Stimulated activated CD8-positive, alpha-beta memory T cell treated with anti-CD3 and anti-CD28 coated beads, Interleukin-2, amount 100 ng/mL, for 48 hours (primary cell): Measurements from ENCODE around the gene BRICD5.
"Not testable (repeated sequence)": the region's sequence is repeated elsewhere in the genome, so short reads cannot be mapped to it uniquely, and the experiment has no call there.

Source experiments
- DNase-seq, 2 donors: peaks; one replicate each; pipeline ENCODE4 v3.0.0-alpha.2; 2020; ENCODE audit warnings: low read depth in 2 of 2

The BRICD5 gene

DNA sequence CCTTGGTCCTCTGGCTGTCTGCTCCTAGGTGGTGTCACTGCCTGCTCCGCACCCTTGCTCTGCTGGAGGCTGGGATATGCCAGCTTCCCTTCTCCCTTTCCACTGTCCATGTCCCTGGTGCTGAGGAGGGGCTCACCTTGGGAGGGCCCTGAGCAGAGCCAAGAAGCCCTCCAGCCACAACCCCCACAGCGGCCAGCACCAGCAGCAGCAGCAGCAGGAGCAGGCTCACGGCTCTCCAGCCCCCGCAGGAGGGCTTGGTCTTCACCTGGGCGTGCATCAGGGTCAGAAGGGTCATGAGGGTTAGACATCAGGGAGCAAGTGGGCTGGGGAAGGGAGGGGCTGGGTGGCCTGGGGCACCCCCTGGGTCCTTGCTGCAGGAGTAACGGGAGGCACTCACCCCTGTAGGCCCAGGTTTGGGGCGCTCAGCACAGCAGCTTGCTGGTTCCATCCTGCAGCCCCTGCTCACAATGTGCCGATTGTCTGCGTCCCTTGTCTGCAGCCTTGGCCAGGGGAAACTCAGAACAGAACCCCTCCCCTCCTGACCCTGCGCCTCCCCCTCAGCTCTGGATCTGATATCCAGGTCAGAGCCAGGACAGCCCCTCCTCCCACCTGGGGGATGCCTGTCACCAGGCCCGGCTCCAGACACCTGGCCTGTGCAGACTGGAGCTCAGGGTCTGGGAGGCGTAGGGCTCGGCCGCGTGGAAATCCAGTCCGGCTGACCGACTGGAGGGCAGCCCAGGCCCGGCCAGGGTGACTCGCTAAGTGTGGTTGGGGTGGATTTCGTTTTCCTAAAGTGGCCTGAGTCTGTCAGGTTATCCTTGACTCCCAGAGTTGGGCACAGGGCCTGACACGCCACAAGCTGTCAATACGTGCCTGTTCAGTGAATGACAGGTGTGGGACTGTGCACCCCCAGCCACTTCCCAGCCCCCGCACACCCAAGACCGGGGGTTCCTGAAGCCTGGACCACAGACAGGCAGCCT, at the start of gene BRICD5:
TSS of gene BRICD5 (minus strand) at position 478 of the 980 bp plus-strand sequence. CDS start at position 448, 30 bp downstream.
- no peak for DNase-seq

DNA sequence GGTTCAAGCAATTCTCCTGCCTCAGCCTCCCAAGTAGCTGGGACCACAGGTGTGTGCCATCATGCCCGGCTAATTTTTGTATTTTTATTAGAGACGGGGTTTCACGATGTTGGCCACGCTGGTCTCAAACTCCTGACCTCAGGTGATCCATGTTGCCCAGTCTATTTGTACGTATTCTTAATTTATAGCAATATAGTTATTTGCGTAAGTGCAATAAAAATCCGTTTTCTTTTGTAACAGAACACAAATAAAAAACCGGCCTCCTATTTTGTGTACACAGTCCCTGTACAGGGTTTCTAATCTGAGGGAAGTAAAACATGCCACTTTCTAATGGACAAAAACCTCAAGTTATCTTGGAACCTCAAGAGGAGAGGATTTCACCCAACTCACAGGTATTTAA, 49.6 kb upstream of the BRICD5 start:
- DNase-seq = no peak

DNA sequence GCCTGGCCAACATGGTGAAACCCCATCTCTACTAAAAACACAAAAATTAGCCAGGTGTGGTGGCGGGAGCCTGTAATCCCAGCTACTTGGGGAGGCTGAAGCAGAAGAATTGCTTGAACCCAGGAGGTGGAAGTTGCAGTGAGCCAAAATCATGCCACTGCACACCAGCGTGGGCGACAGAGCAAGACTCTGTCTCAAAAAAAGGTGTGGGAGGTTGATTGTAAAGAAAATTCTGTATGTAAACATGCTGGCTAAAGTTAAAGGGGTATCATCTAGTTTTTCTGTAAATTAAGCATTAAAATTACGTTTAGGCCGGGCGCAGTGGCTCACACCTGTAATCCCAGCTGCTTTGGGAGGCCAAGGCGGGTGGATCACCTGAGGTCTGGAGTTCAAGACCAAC, 47.9 kb upstream of the BRICD5 start:
- DNase-seq = not testable (repeated sequence)

DNA sequence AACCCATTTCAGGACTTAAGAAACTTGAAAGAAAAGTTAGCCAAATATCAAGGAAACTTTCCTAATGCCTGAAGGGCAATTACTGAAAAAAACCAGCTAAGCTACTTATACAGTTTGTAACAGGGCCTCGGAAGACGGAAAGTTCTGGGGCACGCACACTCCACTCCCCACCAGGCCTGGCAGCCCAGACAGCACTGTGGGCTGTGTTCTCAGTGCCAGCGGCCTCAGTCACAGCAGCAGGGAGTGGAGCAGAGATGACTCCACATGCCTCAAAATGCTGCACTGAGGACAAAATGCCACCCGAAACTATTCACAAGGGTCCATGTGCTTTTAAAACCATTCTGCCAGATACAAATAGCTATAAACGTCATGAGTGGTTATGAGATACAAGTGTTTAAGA, 47.1 kb upstream of the BRICD5 start:
- no peak for DNase-seq

DNA sequence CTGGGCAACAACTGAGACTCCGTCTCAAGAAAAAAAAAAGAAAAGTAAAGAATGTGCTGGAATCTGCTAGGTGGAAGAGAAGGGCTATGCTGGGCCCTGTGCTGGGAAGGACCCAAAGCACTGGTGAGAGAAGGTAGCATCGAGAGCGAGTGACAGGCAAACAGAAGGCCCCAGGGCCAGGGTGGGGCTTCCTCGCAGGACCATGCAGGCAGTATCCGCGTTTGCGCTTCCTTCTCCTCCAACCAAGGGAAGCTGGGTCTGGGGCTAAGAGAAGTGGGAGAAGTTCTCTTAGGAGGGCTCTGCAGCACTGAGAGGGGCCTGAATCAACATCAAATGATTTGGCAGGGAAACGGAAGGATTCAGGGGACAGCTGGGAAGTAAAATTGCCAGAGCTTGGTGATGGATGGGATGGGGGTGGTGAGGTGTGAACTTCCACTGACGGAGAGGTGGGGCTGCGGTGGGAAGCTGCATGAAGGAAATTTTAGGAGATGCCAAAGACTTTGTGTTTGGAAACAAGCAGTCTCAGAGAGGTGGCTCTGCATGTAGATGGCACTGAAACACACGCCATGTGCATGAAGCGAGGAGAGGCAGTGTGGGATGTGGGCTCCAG, 46.0 kb upstream of the BRICD5 start:
- DNase-seq = no peak

DNA sequence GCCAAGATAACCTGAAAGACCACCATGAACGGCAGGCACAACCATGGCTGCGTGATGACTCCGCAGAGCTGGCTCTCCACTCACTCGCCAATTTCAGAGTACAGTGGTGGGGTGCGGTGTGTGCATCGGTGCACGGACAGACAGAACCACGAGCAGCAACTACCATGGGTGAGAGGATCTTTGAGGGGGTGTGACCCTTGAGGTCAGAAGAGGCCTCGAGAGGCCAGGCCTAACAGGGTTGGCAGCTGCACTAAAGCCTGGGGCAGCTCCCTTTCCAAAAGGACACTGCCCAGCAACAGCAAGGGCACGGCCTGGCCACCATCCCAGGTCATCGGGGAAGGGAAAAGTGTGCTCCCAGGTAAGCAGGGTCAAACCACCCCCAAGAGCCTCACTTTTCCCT, 42.6 kb upstream of the BRICD5 start:
- DNase-seq = no peak

DNA sequence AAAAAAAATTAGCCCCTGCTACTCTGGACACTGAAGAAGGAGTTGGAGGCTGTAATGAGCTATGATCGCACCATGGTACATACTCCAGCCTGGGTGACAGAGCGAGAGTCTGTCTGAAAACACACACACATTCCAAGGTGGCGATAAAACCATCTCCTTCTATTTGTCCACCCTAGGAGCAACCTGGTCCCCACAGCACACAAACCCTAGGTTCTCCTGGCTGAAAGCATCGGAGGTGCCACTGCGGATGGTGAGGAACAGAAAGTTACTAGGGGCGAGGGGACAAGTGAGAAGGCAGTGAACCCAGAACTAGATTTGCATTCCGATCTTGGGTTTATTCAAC, 42.1 kb upstream of the BRICD5 start:
- DNase-seq = no peak

DNA sequence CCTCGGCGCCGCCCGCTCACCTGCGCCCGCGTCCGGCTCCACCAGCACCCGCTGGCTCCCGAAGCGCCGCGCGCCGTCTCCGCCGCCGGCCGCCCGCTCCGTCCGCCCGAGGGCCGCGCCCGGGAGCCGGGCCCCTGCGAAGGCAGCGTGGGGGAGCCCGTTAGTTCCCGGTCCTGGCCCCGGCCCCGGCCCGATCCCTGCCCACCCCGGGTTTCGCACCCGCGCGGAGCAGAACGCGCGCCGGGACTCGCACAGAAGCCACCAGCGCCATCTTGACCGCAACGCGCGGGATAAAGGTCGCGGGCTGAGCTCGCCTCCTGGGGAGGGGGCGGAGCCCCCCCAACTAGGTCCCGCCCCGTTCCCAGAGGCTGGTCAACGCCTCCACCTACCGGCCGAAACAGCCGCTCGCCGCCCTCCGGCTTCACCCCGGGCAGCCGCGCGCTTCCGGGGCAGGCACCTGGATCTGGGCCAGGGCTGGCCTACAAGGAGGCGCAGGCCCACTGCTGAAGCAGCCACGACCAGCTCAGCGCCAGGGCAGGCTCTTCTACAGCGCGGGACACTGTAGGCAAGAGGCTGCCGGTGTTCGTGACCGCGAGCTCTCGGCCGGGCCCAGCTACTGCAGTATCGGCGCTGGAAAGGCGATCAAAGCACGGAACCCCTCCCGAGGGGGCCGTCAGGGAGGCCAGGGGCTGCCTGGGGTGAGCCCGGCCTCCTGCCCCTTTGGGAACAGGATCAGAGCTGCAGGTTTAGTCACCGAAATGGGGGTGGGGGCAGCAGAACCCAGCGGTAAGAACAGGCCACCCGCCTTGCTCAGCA, 40.8 kb upstream of the BRICD5 start, which contains the start of gene ECI1:
TSS of gene ECI1 (minus strand) at position 292 of the 816 bp plus-strand sequence. CDS start at position 271, 21 bp downstream.
- peak; percentile 84 to 89 for DNase-seq

DNA sequence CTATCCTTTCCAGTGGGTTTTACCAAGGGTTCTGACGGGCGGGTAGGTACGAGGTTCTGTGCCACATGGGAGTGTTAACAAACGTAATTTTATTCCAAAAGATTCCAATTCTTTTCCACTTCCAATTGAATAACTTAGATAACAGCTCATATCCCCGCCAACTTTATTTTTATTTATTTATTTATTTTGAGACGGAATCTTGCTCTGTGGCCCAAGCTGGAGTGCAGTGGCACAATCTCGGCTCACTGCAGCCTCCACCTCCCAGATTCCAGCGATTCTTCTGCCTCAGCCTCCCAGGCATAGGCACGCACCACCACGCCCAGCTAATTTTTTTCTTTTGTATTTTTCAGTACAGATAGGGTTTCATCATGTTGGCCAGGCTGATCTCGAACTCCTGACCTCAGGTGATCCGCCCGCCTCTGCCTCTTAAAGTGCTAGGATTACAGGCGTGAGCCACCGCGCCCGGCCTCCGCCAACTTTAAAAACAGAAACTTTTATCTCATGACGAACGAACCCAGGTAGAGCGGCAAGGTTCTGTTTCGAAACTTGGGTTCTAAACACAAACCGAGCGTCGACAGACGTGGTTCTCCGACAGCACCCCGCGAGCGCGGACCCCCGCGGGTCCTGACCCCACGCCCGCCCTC, 40.1 kb upstream of the BRICD5 start:
- peak in 1 of 2 donors; percentile 29 for DNase-seq

DNA sequence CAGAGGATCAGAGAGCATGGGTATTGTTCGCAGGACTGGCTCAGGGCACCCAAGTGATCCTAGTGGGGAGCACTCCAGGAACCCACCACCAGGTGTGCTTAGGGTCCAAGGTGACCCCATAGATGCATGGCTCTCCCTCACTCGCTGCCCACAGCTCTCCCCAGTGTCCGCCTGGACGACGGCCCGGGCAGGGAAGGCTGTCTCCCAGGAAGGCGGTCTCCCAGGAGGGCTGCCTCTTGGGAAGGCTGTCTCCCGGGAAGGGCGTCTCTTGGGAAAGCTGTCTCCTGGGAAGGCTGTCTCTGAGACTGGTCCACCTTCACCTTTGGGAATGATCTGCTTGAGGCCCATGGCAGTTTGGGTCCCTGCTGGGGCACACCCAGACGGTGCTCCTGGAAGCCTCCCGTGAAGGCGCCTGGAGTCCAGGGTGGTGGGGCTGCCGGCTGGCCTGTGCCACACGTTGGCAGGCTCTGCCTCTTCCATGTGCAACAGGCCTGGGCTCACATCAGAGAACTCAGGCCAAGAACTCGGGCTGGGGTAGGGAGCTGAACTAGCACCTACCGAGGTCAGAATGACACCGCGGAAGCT, 35.7 kb upstream of the BRICD5 start:
- DNase-seq = no peak

DNA sequence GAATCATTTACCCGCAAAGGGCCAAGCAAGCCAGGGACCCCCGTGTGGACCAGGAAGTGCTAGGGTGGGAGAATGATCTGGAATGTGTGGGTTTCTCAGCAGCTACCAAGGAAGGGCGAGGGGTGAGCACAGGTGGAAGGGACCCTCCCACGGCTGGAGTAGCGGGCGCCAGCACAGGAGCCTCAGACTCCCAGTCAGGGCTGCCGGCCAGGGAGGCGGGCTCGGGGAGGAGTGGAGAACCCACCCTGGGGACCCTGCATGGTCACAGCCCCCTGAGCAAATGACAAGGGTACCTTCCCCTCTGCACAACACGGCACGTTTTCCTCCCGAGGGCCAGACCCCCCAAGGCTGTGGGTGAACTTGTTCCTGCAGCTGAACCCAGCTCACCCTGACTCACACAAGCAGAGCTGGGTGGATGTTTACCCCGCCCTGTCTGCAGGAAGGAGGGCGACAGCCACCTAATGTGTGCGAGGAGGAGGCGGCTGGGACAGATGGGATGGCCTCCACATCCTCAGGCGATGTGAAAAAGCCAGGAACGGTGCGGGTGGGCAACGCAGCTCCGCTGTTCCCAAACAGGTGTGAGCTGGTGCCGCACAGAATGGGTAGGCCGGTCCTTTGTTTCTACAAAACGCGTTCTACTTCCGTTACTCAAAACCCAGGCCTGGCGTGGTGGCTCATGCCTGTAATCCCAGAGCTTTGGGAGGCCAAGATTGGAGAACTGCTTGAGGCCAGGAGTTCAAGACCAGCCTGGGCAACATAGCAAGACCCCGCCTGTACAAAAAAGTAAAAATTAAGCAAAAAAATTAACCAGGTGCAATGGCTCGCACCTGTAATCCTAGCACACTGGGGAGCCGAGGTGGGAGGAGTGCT, 34.5 kb upstream of the BRICD5 start:
- no peak for DNase-seq

DNA sequence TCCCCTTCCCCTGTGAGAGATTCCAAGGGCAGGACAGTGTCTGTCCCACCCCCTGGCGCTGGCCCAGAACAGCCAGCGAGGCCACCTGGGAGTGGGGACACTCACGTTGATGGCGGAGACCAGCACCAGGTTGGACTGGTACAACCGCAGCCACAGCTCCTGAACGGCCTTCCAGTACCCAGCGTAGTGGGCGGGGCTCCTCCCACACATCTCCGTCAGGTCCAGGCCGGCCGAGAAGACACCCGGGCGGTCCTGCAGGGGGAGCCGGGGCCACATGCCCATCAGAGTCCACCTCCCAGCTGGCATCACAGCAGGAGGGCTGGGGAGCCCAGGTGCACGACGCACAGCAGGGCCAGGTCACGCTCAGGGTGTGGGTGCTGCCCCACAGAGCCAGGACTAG, 33.6 kb upstream of the BRICD5 start:
- no peak for DNase-seq

DNA sequence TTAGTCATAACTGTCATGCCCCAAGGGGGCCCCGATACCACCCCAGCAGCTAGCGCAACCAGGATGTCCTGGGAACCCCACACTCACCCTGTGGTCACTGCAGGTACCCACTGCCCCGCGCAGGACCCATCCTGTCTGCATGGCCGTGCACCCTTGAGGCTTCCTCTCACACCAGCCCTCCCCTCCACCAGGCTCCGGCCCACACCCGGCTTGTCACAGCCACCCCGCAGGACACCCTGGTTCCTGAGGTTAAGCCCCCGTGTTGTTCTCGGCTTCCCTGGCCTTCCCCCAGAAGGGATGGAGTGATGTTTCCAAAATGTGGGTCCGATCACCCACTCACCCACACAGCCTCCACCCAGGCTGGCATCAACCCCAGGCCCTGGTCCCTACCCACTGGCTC, 33.1 kb upstream of the BRICD5 start:
- DNase-seq = no peak

DNA sequence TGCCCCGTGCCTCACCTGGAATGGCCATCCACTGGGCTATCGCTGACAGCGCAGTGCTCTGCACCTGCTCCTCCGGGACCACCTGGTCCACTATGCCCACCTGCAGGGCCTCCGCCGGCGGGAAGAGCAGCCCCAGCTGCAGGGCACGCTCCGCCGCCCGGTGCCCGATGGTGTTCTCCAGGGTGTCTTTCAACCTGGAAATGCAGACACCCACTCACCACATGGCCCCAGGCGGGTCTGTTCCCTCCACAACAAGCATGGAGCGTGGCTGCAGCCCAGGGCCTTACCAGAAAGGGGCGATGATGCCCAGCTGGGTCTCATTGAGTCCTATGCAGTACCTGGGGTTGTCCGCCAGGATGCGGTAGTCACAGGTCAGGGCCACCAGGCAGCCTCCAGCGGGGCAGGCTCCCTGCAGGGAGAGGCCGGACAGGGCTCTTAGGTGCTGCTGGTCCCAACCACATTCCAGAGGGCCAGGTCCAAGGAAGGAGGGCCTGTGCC, 32.4 kb upstream of the BRICD5 start:
- DNase-seq = no peak

DNA sequence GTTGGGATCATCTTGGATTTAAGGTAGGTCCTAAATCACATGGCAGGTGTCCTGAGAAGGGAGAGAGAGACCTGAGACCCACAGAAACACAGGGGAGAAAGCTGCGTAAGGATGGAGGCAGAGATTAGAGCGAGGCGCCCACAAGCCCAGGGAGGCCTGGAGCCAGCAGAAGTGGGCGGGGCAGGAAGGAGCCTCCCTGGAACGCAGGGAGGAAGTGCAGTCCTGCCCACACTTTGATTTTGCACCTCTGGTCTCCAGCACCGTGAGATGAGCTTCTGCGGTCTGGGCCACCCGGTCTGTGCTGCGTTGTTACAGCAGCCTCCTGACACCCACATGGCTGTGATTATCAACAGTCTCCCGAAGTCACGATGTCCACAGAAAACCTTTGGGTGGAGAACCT, 31.9 kb upstream of the BRICD5 start:
- no peak for DNase-seq

DNA sequence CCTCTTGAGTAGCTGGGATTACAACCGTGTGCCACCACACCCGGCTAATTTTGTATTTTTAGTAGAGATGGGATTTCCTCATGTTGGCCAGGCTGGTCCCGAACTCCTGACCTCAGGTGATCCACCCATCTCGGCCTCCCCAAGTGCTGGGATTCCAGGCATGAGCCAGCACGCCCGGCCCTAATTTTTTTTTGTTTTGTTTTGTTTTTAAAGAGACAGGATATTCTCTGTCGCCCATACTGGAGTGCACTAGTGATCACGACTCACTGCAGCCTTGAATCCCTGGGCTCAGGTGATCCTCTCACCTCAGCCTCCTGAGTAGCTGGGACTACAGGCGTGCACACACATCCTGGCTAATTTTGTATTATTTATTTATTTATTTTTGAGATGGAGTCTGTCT, 29.7 kb upstream of the BRICD5 start:
- not testable (repeated sequence) for DNase-seq

DNA sequence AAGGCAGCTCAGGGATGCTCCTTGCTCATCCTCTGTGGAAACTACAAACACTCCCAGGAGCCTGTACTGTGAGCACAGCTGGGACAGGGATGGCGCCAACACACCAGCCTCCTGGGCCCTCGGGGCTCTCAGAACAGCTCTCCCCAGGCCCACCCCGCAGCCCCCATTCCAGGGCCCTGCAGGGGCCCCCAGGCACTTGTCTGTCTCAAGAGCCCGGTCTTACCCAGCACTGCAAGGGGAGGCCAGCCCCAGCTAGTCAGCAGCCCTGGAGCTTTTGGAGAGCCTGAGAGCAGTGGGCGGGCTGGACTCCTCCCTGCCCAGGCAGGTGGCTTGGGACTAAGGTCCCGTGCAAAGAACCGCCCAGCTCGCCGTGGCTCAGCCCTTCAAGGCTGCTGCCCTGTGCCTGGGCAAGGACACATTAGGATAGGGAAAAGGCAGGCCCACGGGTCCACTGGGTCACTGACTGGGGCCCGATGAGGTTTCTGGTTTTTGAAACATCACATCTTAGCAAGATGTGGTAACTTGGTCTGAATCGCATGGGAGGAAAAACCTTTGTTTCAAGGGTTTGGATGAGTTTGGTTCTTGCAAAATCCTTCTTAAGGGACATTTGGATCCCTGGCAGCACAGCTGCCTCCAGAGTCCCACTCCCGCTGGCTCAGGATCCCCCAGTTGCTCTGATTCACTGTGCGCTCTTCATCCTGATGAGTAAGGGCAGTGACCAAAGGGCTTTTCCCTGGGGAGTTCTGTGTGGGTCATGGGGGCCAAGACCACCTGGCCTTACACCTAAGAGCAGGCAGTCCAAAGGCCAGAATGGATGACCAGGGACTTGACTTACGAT, 28.4 kb upstream of the BRICD5 start:
- DNase-seq = no peak

DNA sequence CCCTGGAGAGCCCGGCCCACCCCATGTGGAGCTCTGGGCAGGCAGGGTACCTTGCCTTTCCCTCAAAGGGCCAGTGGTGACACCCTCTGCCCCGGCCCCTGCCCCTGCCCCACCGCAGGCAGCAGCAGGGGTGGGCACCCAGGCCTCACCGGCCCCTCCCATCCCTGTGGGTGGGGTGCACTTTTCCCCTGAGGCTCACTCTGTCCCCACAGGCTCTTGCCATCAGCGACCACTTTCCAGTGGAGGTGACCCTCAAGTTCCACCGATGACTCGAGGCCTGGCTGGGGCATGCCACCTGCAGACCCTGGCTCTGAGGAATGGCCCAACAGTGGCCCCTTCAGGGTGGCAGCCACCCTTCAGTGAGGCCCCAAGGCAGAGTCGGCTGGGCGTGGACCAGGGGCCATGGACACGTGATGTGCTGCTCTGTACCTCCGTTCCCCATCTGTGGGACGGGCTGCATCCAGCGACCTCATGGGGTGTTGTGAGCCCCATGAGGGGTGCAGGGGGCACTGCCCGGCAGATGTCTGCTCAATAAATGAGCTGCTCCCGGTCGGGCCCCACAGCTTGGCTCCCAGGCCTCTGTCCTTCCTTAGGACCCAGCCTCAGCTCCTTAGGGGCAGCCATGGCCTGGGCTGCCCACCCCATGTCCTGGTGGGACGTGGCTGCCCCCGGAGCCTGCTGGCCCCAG, 27.6 kb upstream of the BRICD5 start:
- DNase-seq = no peak
